GM10266 (cell line): ENCODE results near the gene IQCN.

Experiments
- DNase-seq: peaks from one replicate; pipeline ENCODE4 v3.0.0; 2012; ENCODE audit errors: extremely low spot score
- TF ChIP-seq, protein P1 (sequence below): IDR thresholded peaks from 2 replicates; pipeline ENCODE4 v1.5.1; 2012; ENCODE audit warnings: mild to moderate bottlenecking, low read depth; ENCODE audit not compliant: control insufficient read depth, insufficient read depth; ENCODE audit errors: missing control alignments

Gene IQCN

DNA sequence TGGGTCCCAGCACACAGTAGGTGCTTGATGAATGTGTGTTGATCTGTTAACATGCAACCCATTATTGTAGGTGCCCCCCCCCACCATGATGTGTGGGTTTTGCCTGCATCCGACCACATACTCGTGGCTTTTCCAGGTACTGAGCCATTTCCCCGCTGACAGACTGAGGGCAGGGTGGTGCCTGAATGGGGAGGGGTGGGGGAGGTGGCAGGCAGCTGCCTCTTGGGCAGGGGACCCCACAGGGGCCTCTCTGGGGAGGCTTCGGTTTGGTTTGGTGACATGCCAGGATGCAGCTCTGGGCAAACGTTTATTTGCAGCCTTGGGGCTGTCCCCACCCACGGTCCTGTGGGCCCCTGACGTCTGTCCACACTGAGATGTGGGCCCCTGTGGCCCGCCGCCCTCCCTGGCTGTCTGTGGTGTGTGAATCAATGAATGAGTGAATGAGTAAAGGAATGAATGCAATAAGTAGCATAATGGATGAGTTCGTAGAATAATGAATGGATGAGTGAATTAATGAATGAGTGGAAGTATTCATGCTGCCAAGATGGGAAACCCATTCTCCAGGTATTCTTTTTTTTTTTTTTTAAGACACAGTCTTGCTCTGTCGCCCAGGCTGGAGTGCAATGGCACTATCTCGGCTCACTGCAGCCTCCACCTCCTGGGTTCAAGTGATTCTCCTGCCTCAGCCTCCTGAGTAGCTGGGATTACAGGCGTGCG is 16.2 kb upstream of the IQCN start:
- peak; percentile 89 for DNase-seq
- TF ChIP-seq, protein P1, sequence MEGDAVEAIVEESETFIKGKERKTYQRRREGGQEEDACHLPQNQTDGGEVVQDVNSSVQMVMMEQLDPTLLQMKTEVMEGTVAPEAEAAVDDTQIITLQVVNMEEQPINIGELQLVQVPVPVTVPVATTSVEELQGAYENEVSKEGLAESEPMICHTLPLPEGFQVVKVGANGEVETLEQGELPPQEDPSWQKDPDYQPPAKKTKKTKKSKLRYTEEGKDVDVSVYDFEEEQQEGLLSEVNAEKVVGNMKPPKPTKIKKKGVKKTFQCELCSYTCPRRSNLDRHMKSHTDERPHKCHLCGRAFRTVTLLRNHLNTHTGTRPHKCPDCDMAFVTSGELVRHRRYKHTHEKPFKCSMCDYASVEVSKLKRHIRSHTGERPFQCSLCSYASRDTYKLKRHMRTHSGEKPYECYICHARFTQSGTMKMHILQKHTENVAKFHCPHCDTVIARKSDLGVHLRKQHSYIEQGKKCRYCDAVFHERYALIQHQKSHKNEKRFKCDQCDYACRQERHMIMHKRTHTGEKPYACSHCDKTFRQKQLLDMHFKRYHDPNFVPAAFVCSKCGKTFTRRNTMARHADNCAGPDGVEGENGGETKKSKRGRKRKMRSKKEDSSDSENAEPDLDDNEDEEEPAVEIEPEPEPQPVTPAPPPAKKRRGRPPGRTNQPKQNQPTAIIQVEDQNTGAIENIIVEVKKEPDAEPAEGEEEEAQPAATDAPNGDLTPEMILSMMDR: no peak

DNA sequence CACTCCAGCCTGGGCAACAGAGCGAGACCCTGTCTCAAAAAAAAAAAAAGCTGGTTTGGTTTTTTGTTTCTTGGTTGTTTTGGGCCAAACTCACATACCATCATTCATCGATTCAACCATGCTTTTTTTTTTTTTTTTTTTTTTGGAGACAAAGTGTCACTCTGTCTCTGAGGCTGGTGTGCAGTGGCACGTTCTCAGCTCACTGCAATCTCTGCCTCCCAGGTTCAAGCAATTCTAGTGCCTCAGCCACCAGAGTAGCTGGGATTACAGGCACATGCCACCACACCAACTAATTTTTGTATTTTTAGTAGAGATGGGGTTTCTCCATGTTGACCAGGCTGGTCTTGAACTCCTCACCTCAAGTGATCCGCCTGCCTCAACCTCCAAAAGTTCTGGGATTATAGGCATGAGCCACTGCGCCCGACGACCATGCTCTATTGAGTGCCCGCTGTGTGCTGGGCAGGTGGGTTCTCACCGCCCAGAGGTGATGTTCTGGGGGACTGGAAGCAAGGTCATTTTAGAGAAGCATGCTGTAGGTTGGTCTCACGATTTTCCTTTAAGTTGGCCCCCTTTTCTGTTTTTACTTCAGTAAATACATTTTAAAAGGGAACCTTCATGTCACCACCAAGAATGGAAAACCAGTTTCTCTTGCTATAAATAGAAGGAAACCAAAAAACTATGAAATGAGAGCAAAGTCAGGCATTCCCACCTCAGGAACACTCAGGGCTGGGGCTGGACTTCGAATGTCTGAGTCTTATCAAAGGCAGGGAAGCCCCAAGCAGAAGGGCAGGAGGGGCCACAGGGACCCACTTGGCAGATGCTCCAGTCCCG is 15.4 kb upstream of the IQCN start:
- TF ChIP-seq, protein P1: no peak
- no peak for DNase-seq

DNA sequence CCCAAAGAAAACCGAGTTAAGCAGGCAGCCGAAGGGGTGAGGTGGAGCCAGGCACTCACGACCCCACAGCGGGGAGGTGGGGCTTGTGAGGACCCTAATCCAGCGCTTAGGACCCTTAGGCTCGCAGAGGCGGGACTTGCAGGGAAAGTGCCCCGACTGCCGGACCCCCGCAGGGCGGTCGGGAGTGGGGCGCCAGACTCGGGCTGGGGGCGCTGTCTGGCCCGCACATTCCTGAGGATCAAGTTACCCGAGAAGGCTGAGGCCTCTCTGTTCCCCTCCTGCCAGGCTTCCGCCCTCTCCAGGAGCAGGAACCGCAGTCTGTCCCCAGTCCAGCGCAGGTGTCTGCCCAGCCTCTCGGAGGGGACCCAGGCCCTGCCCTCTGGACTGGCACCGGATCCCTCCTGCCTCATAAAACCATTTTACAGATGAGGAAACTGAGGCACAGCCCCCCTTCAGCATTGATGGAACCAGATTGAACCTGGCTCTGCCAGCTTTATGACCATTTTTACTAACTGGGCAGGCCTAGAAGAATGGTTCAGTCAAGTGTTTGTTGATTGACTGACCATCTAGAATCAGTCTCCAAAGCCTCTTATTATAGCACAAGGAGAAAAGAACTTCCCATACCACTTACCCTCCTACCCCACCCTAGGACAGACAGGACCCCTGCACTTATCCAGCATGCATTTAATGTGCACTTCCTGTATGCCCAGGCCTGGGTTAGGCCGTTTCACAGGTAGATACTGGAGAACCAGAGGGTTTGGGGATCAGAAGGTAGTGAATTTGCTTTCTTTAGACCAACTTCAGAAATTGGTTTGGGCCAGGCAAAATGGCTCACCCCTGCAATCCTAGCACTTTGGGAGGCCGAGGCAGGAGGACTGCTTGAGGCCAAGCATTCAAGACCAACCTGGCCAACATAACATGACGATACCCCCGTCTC is 13.9 kb upstream of the IQCN start:
- TF ChIP-seq, protein P1: no peak
- no peak for DNase-seq

DNA sequence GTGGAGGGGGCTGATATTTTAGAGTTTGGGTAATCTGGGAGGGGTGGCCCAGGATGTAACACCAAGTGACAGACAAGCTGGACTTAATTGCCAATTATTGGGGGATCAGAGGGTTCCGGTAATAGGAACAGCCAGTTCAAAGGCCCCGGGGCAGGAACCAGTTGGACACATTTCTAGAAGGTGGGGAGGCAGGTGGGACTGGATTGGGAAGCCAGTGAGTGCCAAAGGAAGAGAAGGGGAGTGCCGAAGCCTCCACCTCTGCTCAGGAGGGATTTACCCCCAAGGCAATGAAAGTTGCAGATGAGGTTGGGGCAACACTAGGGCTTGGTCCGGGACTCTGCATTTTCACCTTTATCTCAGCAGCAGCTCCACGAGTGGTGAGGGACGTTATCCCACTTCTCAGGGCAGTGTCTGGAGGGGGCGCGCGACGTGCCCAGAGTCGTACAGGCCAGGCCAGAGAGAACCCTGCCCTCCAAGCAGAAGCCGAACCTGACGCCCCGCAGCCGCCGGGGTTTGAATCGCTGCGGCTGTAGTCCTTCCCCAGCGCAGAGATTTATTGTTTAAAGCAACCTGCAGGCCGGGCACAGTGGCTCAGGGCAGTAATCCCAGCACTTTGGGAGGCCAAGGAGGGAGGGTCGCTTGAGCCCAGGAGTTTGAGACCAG is 12.9 kb upstream of the IQCN start:
- DNase-seq: no peak
- TF ChIP-seq, protein P1: no peak

DNA sequence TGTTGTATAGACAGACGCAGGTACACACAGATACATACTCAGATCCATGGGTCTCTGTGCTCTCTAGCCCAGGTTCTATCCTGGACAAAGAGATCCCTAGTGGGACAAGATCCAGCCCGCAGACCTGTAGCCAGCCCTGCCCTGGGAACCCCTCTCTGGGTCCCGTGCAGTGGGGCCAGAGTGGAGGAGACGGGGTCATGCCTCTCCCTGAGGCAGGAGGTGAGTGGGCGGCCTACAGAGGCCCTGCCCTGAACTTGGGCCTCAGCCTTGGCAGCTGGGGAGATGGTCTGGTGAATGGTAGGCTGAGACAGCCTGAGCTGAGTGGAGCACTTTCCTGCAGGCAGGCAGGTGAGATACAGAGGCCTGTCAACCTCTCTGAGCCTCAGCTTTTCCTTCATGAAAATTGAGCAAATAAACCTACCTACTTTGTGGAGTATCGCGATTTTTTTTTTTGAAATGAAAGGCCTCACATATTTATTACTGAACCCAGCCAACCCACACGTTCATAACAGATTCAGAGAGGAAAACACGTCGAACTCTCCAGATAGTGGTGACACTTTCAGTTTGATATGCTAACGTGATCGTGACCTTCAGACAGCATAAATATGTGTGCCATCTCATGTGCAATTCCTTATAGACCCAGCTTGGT is 10.6 kb upstream of the IQCN start:
- TF ChIP-seq, protein P1: no peak
- DNase-seq: peak; percentile 64

DNA sequence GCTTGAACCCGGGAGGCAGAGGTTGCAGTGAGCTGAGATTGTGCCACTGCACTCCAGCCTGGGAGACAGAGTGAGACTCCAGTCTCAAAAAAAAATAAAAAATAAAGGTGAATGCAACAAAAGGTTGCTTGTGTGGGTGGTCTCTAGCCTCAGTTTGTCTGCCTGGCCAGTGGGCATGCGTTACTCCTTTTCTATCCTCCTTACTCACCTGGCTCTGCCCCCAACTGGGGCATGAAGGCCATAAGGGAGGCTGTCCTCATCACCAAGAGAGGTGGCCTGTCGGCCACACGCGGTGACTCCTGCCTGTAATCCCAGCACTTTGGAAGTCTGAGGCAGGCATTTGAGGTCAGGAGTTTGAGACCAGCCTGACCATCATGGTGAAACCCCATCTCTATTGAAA is 9.1 kb upstream of the IQCN start:
- no peak for DNase-seq
- TF ChIP-seq, protein P1: no peak
